Activated CD8-positive, alpha-beta T cell treated with anti-CD3 and anti-CD28 coated beads for 36 hours (primary cell): Measurements from ENCODE around the gene ESYT1. TPM values are rescaled to one million over a fixed set of nuclear protein-coding genes. Genes with fewer than 3 reads are reported as not detected.
"Not testable (repeated sequence)": the region's sequence is repeated elsewhere in the genome, so short reads cannot be mapped to it uniquely, and the experiment has no call there.

Source experiments
- ATAC-seq: fragments of 200-7000 bp; cut with Tn5 transposase; one replicate; pipeline ENCODE4 v1.10.0; 2021; ENCODE audit warnings: mild to moderate bottlenecking, moderate library complexity
- CTCF ChIA-PET: fragments of 350-600 bp; sonication (Branson Sonifier 250); formaldehyde crosslinking; loops from one replicate; lab custom pipeline; 2021; ENCODE audit warnings: antibody characterized with exemption; lab: Charles Lee
- POLR2A ChIA-PET: fragments of 350-600 bp; sonication (Branson Sonifier 250); formaldehyde crosslinking; loops from one replicate; lab custom pipeline; 2021; ENCODE audit warnings: antibody characterized with exemption; lab: Charles Lee
- DNase-seq: peaks from one replicate; pipeline ENCODE4 v3.0.0-alpha.2; 2020
- H3K27ac Mint-ChIP-seq: one replicate; pipeline ENCODE4 v1.8.0; 2021; ENCODE audit warnings: mild to moderate bottlenecking, mixed read lengths
- H3K27me3 Mint-ChIP-seq: one replicate; pipeline ENCODE4 v1.8.0; 2021; ENCODE audit warnings: mixed read lengths
- H3K36me3 Mint-ChIP-seq: one replicate; pipeline ENCODE4 v1.8.0; 2021; ENCODE audit warnings: low read depth, mixed read lengths
- H3K4me1 Mint-ChIP-seq: one replicate; pipeline ENCODE4 v1.8.0; 2021; ENCODE audit warnings: low read depth, mixed read lengths
- H3K4me3 Mint-ChIP-seq: one replicate; pipeline ENCODE4 v1.8.0; 2021; ENCODE audit warnings: mild to moderate bottlenecking, moderate library complexity, mixed read lengths
- H3K9me3 Mint-ChIP-seq: one replicate; pipeline ENCODE4 v1.8.0; 2021; ENCODE audit warnings: mixed read lengths
- CTCF ChIP-seq: fragments of 200-600 bp; IDR thresholded peaks from one replicate; pipeline ENCODE4 v1.8.0; 2022; ENCODE audit warnings: antibody characterized with exemption, mild to moderate bottlenecking
- intact Hi-C: fragments of 100-400 bp; cut with micrococcal nuclease; formaldehyde crosslinking; loops from one replicate; pipeline ENCODE4 v1.10.0; 2022
- total RNA-seq, 2 experiments: library from RNA; stranded (reverse); gene quantifications; one replicate each; pipeline ENCODE4 v1.2.3, GENCODE V29; 2021

Gene ESYT1
- total RNA-seq, 2 experiments from 2014 or later, result 154 to 160 TPM

- no peak overlapping the region for H3K27ac Mint-ChIP-seq
- DNase-seq, result no peak
- H3K4me1 Mint-ChIP-seq, result peaks cover 38% of the 10 kb centered on the region
- H3K36me3 Mint-ChIP-seq, result peaks cover 29% of the 10 kb centered on the region
- H3K27me3 Mint-ChIP-seq, result no peaks in the 10 kb centered on the region
- ChIA-PET CTCF (interaction anchor here (0.7 to 3.1 kb wide), 6 partner anchors 12 to 37 kb away, joined by 3 to 14 read pairs (median 6); partner anchors contain the start of genes SMARCC2 and ZC3H10), POLR2A (interaction anchor here (0.9 to 3.6 kb wide), 7 partner anchors 11 to 67 kb away, joined by 3 to 19 read pairs (median 4); partner anchors contain the start of genes ESYT1, PA2G4, RNF41 and RPL41)
- ATAC-seq, result no peak
- TF ChIP-seq CTCF, result no peak
- H3K9me3 Mint-ChIP-seq, result no peaks in the 10 kb centered on the region
- H3K4me3 Mint-ChIP-seq, result no peak overlapping the region
- intact Hi-C loops, result loop anchor here (5.0 kb wide), 1 partner anchor 38 kb away; the partner anchor contains the start of genes RPL41 and ZC3H10
These were observed 26.8 kb downstream of the ESYT1 start for GRCh38 chr12:56154818-56155217.

GRCh38 chr12:56155256-56155845 is 27.3 kb downstream of the ESYT1 start:
- DNase-seq (no peak), ATAC-seq (no peak)
- Mint-ChIP-seq H3K27me3 (no peaks in the 10 kb centered on the region), H3K9me3 (no peaks in the 10 kb centered on the region), H3K4me1 (peaks cover 39% of the 10 kb centered on the region), H3K36me3 (peaks cover 35% of the 10 kb centered on the region), H3K27ac (no peak overlapping the region), H3K4me3 (no peak overlapping the region)
- intact Hi-C loops, result no loop called here
- CTCF ChIA-PET, result interaction anchor here (0.7 to 3.1 kb wide), 5 partner anchors 13 to 37 kb away, joined by 3 to 14 read pairs (median 9); partner anchors contain the start of genes SMARCC2 and ZC3H10
- POLR2A ChIA-PET, result interaction anchor here (1.3 to 3.6 kb wide), 4 partner anchors 28 to 67 kb away, joined by 3 to 19 read pairs (median 8); partner anchors contain the start of genes ESYT1, PA2G4, RNF41 and RPL41
- no peak for TF ChIP-seq CTCF

- DNase-seq, H3K9me3 Mint-ChIP-seq, H3K27me3 Mint-ChIP-seq, ATAC-seq, intact Hi-C loops: not testable (repeated sequence)
- CTCF ChIA-PET, result interaction anchor here (0.6 to 3.1 kb wide), 3 partner anchors 30 to 37 kb away, joined by 3 to 14 read pairs (median 12); partner anchors contain the start of gene SMARCC2
- H3K36me3 Mint-ChIP-seq, result peaks cover 45% of the 10 kb centered on the region
- POLR2A ChIA-PET, result interaction anchor here (0.6 to 3.6 kb wide), 7 partner anchors 8 to 52 kb away, joined by 3 to 19 read pairs (median 4); partner anchors contain the start of genes PA2G4, RPL41 and ZC3H10
- peak overlapping the region; percentile 98 for H3K27ac Mint-ChIP-seq
- H3K4me3 Mint-ChIP-seq, result peak overlapping the region; percentile 95
- peaks cover 40% of the 10 kb centered on the region for H3K4me1 Mint-ChIP-seq
These were observed 28.6 kb downstream of the ESYT1 start for GRCh38 chr12:56156464-56157200.

DNA sequence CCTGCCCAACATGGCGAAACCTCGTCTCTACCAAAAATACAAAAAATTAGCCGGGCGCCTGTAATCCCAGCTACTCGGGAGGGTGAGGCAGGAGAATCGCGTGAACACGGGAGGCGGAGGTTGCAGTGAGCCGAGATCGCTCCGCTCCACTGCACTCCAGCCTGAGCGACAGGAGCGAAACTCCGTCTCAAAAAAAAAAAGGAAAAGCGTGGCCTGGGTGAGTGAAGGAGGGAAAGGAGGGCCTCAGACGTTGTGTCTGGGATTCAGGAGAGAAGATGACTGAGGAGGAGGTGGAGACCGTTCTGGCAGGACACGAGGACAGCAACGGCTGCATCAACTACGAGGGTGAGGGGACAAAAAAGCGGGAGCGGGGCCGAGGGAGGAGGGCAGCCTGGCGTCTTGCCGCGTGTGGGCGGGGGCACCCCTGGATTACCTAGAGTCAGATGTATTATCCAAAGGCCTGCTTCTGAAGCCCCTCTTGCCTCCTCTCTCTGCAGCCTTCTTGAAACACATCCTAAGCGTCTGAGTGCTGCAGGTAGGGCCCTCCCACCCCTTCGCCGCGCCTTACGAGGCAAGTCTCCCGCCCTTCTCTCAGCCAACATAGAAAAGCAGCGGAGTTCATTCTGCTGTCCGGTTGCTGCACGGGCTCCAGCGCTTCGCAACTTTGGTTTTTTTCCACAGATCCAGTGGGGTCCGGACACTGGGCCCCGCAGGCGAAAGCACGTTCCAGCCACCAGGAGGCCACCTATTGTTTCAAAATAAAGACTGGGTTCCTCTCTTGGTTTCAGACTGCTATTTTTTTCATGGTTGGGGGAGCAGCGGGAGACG is 29.3 kb downstream of the ESYT1 start:
- peaks cover 49% of the 10 kb centered on the region for H3K36me3 Mint-ChIP-seq
- TF ChIP-seq CTCF, result peak; percentile 22
- H3K4me3 Mint-ChIP-seq, result peak overlapping the region; percentile 95
- no peaks in the 10 kb centered on the region for H3K9me3 Mint-ChIP-seq
- POLR2A ChIA-PET, result interaction anchor here (0.6 to 5.7 kb wide), 10 partner anchors 9 to 49 kb away, joined by 3 to 51 read pairs (median 4); partner anchors contain the start of gene ZC3H10
- peaks cover 38% of the 10 kb centered on the region for H3K4me1 Mint-ChIP-seq
- H3K27ac Mint-ChIP-seq, result peak overlapping the region; percentile 98
- ATAC-seq, result peak; percentile 43
- DNase-seq, result peak; percentile 76
- CTCF ChIA-PET, result interaction anchor here (1.2 to 3.0 kb wide), 3 partner anchors 31 to 39 kb away, joined by 3 to 19 read pairs (median 12); partner anchors contain the start of gene ZC3H10
- intact Hi-C loops, result loop anchor here (2.0 kb wide), 1 partner anchor 29 kb away; the partner anchor contains the start of gene ESYT1
- H3K27me3 Mint-ChIP-seq, result no peaks in the 10 kb centered on the region
